ENCODE measurements around the gene PLIN5.

GRCh38 chr19:4571305-4571917 lies 36.4 kb upstream of the PLIN5 start:
- TF ChIP-seq CTCF (IDR thresholded peaks at IDR 0.05) (no peak), EP300 (IDR thresholded peaks at IDR 0.05) (no peak), POLR2A (IDR thresholded peaks at IDR 0.05) (no peak)
